Measurements from ENCODE around the gene GRM1.

DNA sequence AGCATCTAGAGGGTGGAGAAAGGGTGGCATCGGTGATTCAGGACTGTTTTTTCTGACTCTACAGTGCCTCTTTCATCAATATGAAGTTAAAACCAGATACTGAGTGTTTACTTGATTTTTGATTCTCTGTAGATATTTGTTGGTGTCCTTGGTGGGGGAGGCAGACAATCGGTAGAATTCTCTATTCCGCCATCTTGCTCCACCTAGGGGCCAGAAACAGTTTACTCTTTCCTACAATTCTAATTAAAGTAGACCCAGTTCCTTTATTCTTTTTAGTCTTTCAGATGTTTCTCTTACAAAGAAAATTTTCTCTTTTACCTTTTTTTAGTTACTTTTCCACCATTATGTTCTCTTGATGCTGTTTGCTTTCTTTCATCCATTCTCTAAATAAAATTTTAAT is 352.6 kb downstream of the GRM1 start:
- TF ChIP-seq EZH2 (IDR thresholded peaks at IDR 0.05) (no peak), POLR2AphosphoS5 (IDR thresholded peaks at IDR 0.05; ENCODE audit: borderline replicate concordance, low read depth, low read length) (no peak), FOXP2 (optimal IDR thresholded peaks at IDR 0.05; ENCODE audit: control extremely low read depth, extremely low read length, insufficient read depth) (no peak)
